Neuronal stem cell (in vitro differentiated cells): Measurements from ENCODE around the gene LPAR1.

Source experiments
- DNase-seq: peaks from one replicate; pipeline ENCODE4 v3.0.0-alpha.2; 2013; ENCODE audit warnings: low spot score
- H2AFZ ChIP-seq: one replicate; pipeline ENCODE4 v1.6.1; 2013; ENCODE audit warnings: mild to moderate bottlenecking, low read length, inconsistent platforms
- H2AK5ac ChIP-seq: 2 replicates; pipeline ENCODE4 v1.6.1; 2013; ENCODE audit warnings: low read depth, mild to moderate bottlenecking, inconsistent platforms, low read length, moderate library complexity, mixed read lengths
- H2BK120ac ChIP-seq: 2 replicates; pipeline ENCODE4 v1.6.1; 2013; ENCODE audit warnings: low read depth, mild to moderate bottlenecking, inconsistent platforms, low read length, moderate library complexity, mixed read lengths
- H2BK12ac ChIP-seq: one replicate; pipeline ENCODE4 v1.6.1; 2013; ENCODE audit warnings: low read length, inconsistent platforms
- H2BK15ac ChIP-seq: 2 replicates; pipeline ENCODE4 v1.6.1; 2013; ENCODE audit warnings: mild to moderate bottlenecking, low read length, inconsistent platforms, mixed read lengths
- H2BK5ac ChIP-seq: one replicate; pipeline ENCODE4 v1.6.1; 2013; ENCODE audit warnings: inconsistent platforms, mild to moderate bottlenecking, low read length, moderate library complexity
- H3K14ac ChIP-seq: one replicate; pipeline ENCODE4 v1.6.1; 2013; ENCODE audit warnings: low read length, inconsistent platforms
- H3K18ac ChIP-seq: 2 replicates; pipeline ENCODE4 v1.6.1; 2013; ENCODE audit warnings: low read length, inconsistent platforms
- H3K23ac ChIP-seq: 2 replicates; pipeline ENCODE4 v1.6.1; 2013; ENCODE audit warnings: low read depth, mild to moderate bottlenecking, mixed read lengths, low read length, inconsistent platforms; ENCODE audit not compliant: poor library complexity
- H3K27ac ChIP-seq: replicated peaks from 3 replicates; pipeline ENCODE4 v1.5.1; 2013; ENCODE audit warnings: low read length, inconsistent platforms
- H3K27me3 ChIP-seq, 3 experiments: 2 replicates each; pipeline ENCODE4 v1.6.1; 2013; ENCODE audit warnings: low read length in 3 of 3, mild to moderate bottlenecking in 2 of 3, inconsistent platforms in 1 of 3, low read depth in 1 of 3, mixed read lengths in 1 of 3, moderate library complexity in 1 of 3; ENCODE audit not compliant: control insufficient read depth in 3 of 3, insufficient read depth in 3 of 3
- H3K36me3 ChIP-seq, 2 donors: replicated peaks in 1 of 2; 2 replicates each; pipeline ENCODE4 v1.6.1; 2013; ENCODE audit warnings: low read length in 2 of 2; ENCODE audit not compliant: control insufficient read depth in 2 of 2, insufficient read depth in 2 of 2
- H3K4ac ChIP-seq: 2 replicates; pipeline ENCODE4 v1.6.1; 2013; ENCODE audit warnings: inconsistent platforms, mild to moderate bottlenecking, low read length, moderate library complexity
- H3K4me1 ChIP-seq, 2 donors: 1 replicate in 1 of 2; 2 replicates in 1 of 2; pipeline ENCODE4 v1.6.1; 2013; ENCODE audit warnings: low read length in 2 of 2, low read depth in 1 of 2; ENCODE audit not compliant: control insufficient read depth in 2 of 2, insufficient read depth in 1 of 2
- H3K4me2 ChIP-seq: one replicate; pipeline ENCODE4 v1.6.1; 2013; ENCODE audit warnings: mild to moderate bottlenecking, low read length, inconsistent platforms; ENCODE audit not compliant: insufficient read depth, poor library complexity, severe bottlenecking
- H3K4me3 ChIP-seq, 2 donors: 2 replicates each; pipeline ENCODE4 v1.5.1; 2013; ENCODE audit warnings: low read length in 2 of 2, mild to moderate bottlenecking in 2 of 2, inconsistent platforms in 1 of 2, moderate library complexity in 1 of 2
- H3K79me1 ChIP-seq: one replicate; pipeline ENCODE4 v1.6.1; 2013; ENCODE audit warnings: low read depth, mild to moderate bottlenecking, inconsistent platforms, low read length, moderate library complexity
- H3K9ac ChIP-seq: one replicate; pipeline ENCODE4 v1.6.1; 2013; ENCODE audit warnings: mild to moderate bottlenecking, low read depth, low read length, inconsistent platforms; ENCODE audit not compliant: poor library complexity
- H3K9me3 ChIP-seq, 2 donors: replicated peaks in 1 of 2; 2 replicates each; pipeline versions ENCODE3 to v1.6.1; 2013; ENCODE audit warnings: low read length in 2 of 2, mild to moderate bottlenecking in 2 of 2, inconsistent platforms in 1 of 2, low read depth in 1 of 2, mixed read lengths in 1 of 2, moderate library complexity in 1 of 2; ENCODE audit not compliant: control insufficient read depth in 2 of 2, insufficient read depth in 1 of 2
- H4K8ac ChIP-seq: one replicate; pipeline ENCODE4 v1.6.1; 2013; ENCODE audit warnings: low read depth, mild to moderate bottlenecking, inconsistent platforms, low read length, moderate library complexity
- H4K91ac ChIP-seq: one replicate; pipeline ENCODE4 v1.6.1; 2013; ENCODE audit warnings: low read length, low read depth, mild to moderate bottlenecking, inconsistent platforms; ENCODE audit not compliant: poor library complexity
- WGBS, 2 donors: extraction: QIAGEN DNeasy Blood & Tissue Kit; methylation state at CpG; one replicate each; pipeline ENCODE4 v1.1.7; 2013; ENCODE audit warnings: missing lambda C conversion rate in 2 of 2, mixed read lengths in 1 of 2; ENCODE audit not compliant: insufficient read length in 2 of 2, insufficient replicate concordance in 1 of 2; ENCODE audit errors: extremely low coverage in 2 of 2; 5-methylcytosine and 5-hydroxymethylcytosine counted together

LPAR1 gene

GRCh38 chr9:111058166-111058565, 19.9 kb upstream of the LPAR1 start:
- Histone ChIP-seq H2AK5ac (no peak overlapping the region), H3K9ac (no peak overlapping the region), H3K79me1 (no peaks in the 10 kb centered on the region), H3K9me3 (peaks cover 0 to 3% of the 10 kb centered on the region in 2 donors), H3K4me1 (no peaks in the 10 kb centered on the region), H3K23ac (no peak overlapping the region), H3K4me3 (no peak overlapping the region), H3K27me3 (peaks cover 0 to under 1% (median 0%) of the 10 kb centered on the region in 3 experiments), H2BK5ac (no peak overlapping the region), H4K8ac (no peak overlapping the region), H2BK15ac (no peak overlapping the region), H3K18ac (no peak overlapping the region), H2AFZ (no peak overlapping the region), H3K4ac (no peak overlapping the region), H3K27ac (no peak overlapping the region), H3K4me2 (no peak overlapping the region), H2BK120ac (no peak overlapping the region), H4K91ac (no peak overlapping the region), H3K14ac (no peak overlapping the region), H3K36me3 (no peaks in the 10 kb centered on the region), H2BK12ac (no peak overlapping the region)
- DNase-seq: no peak
- WGBS, 2 donors: no CpG with 5 or more reads among the region's 3 CpGs

DNA sequence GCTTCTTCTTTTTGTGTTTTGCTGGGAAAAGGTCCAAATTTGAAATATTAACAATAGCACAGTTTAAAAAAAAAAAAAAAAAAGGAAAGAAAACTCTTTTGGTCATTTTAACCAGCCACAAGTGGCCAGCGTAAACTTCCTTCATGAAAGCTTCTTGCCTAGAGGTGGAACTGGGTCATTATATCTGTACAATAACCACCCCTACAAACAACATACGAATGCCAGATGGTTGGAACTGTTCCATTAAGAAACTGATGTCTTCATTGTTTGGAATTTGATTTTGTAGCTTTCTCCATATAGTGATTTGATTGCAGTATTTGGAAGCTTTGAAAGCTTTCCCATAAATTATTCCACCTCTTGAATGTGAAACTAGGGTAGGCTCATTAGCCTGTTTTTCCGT, 18.3 kb upstream of the LPAR1 start:
- Histone ChIP-seq H3K27me3 (no peaks in the 10 kb centered on the region), H3K4me1 (no peaks in the 10 kb centered on the region), H3K4ac (no peak overlapping the region), H2BK15ac (no peak overlapping the region), H4K91ac (no peak overlapping the region), H2AFZ (no peak overlapping the region), H3K36me3 (no peaks in the 10 kb centered on the region), H3K9ac (no peak overlapping the region), H3K4me3 (no peak overlapping the region), H2BK120ac (no peak overlapping the region), H3K9me3 (peaks cover 0 to 3% of the 10 kb centered on the region in 2 donors), H3K79me1 (no peaks in the 10 kb centered on the region), H2AK5ac (no peak overlapping the region), H3K27ac (no peak overlapping the region), H3K23ac (no peak overlapping the region), H4K8ac (no peak overlapping the region), H3K4me2 (no peak overlapping the region), H3K14ac (no peak overlapping the region), H2BK5ac (no peak overlapping the region), H2BK12ac (no peak overlapping the region), H3K18ac (no peak overlapping the region)
- WGBS, 2 donors: no CpG with 5 or more reads among the region's 3 CpGs
- no peak for DNase-seq

- WGBS, 2 donors: no CpG with 5 or more reads among the region's 2 CpGs
These were observed 14.5 kb upstream of the LPAR1 start for GRCh38 chr9:111052791-111053190.

DNA sequence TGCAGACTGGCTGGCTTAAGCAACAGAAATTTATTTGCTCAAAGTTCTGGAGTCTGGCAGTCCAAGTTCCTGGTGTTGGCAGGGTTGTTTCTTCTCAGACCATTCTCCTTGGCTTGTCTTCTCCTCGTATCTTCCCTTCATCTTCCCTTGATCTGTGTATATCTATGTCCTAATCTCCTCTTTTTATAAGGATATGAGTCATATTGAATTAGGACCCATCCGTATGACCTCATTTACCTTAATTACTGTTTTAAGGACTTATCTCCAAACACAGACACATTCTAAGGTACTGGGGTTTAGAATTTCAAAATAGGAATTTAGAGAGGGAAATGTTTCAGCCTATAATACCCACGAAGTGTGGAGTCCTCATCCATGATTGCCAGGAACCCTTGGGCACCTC, 13.1 kb upstream of the LPAR1 start:
- no CpG with 5 or more reads among the region's 3 CpGs for WGBS, 2 donors
- Histone ChIP-seq H2AFZ (no peak overlapping the region), H2AK5ac (no peak overlapping the region), H3K4me2 (no peak overlapping the region), H2BK15ac (no peak overlapping the region), H3K14ac (no peak overlapping the region), H3K4me1 (no peaks in the 10 kb centered on the region), H3K9ac (no peak overlapping the region), H3K4ac (no peak overlapping the region), H2BK12ac (no peak overlapping the region), H3K18ac (no peak overlapping the region), H3K27ac (no peak overlapping the region), H3K4me3 (no peak overlapping the region), H3K23ac (no peak overlapping the region), H3K79me1 (no peaks in the 10 kb centered on the region), H4K8ac (no peak overlapping the region), H3K9me3 (no peaks in the 10 kb centered on the region), H3K27me3 (no peaks in the 10 kb centered on the region), H3K36me3 (no peaks in the 10 kb centered on the region), H2BK5ac (no peak overlapping the region), H4K91ac (no peak overlapping the region), H2BK120ac (no peak overlapping the region)
- DNase-seq: no peak

More at GRCh38 chr9:111052791-111053190, 14.5 kb upstream of the LPAR1 start:
- H3K9me3 ChIP-seq: no peaks in the 10 kb centered on the region
- no peak overlapping the region for H3K18ac ChIP-seq
- no peak for DNase-seq
- no peak overlapping the region for H2AK5ac ChIP-seq
- H2AFZ ChIP-seq: no peak overlapping the region
- H3K4me2 ChIP-seq: no peak overlapping the region
- no peaks in the 10 kb centered on the region for H3K79me1 ChIP-seq
- no peak overlapping the region for H2BK120ac ChIP-seq
- H2BK15ac ChIP-seq: no peak overlapping the region
- no peak overlapping the region for H3K27ac ChIP-seq
- H3K4ac ChIP-seq: no peak overlapping the region
- no peaks in the 10 kb centered on the region for H3K36me3 ChIP-seq
- H2BK5ac ChIP-seq: no peak overlapping the region
- no peak overlapping the region for H2BK12ac ChIP-seq
- H3K14ac ChIP-seq: no peak overlapping the region
- no peak overlapping the region for H4K91ac ChIP-seq
- no peaks in the 10 kb centered on the region for H3K27me3 ChIP-seq
- H4K8ac ChIP-seq: no peak overlapping the region
- H3K4me1 ChIP-seq: no peaks in the 10 kb centered on the region
- no peak overlapping the region for H3K23ac ChIP-seq
- H3K4me3 ChIP-seq: no peak overlapping the region
- no peak overlapping the region for H3K9ac ChIP-seq
